ACHN (cell line): Measurements from ENCODE around the gene TRIM23.

Experiments used
- DNase-seq: peaks from one replicate; pipeline ENCODE4 v3.0.0-alpha.2; 2015
- in situ Hi-C: cut with HindIII; loops from 2 replicates; pipeline ENCODE4 v1.10.0; 2017; ENCODE audit warnings: low sequenced_read_pairs, low pct_ligation_motif_present, low pct_unique_long_range_greater_than_20kb

TRIM23 gene

GRCh38 chr5:65577141-65577540 lies 47.0 kb downstream of the TRIM23 start:
- in situ Hi-C loops: no loop called here
- DNase-seq: no peak

GRCh38 chr5:65570598-65571226 lies 53.4 kb downstream of the TRIM23 start:
- DNase-seq: no peak
- in situ Hi-C loops: no loop called here

GRCh38 chr5:65566505-65566904 lies 57.6 kb downstream of the TRIM23 start:
- DNase-seq: no peak
- in situ Hi-C loops: no loop called here

- no peak for DNase-seq
- in situ Hi-C loops: no loop called here
Measured at GRCh38 chr5:65563777-65564176, 60.4 kb downstream of the TRIM23 start.

GRCh38 chr5:65562731-65563701 lies 61.1 kb downstream of the TRIM23 start, which contains the start of the genes CENPK and PPWD1:
CENPK (minus strand) TSS chr5:65563168; CDS start chr5:65554907, 8,261 bp downstream.
PPWD1 (plus strand) TSS chr5:65563296; CDS start chr5:65563311, 15 bp downstream.
- peak; percentile 94 for DNase-seq
- in situ Hi-C loops: no loop called here

GRCh38 chr5:65556718-65557117 lies 67.4 kb downstream of the TRIM23 start:
- DNase-seq: no peak
- in situ Hi-C loops: no loop called here

- in situ Hi-C loops: no loop called here
- no peak for DNase-seq
Measured at GRCh38 chr5:65556181-65556580, 68.0 kb downstream of the TRIM23 start.

- no peak for DNase-seq
- in situ Hi-C loops: no loop called here
Measured at GRCh38 chr5:65555287-65555686, 68.8 kb downstream of the TRIM23 start.

- DNase-seq: no peak
Measured at GRCh38 chr5:65553941-65554340, 70.2 kb downstream of the TRIM23 start.

GRCh38 chr5:65548281-65548680 lies 75.9 kb downstream of the TRIM23 start:
- no peak for DNase-seq
- in situ Hi-C loops: no loop called here

More at GRCh38 chr5:65553941-65554340, 70.2 kb downstream of the TRIM23 start:
- in situ Hi-C loops: no loop called here

- in situ Hi-C loops: no loop called here
Measured at GRCh38 chr5:65546141-65546540, 78.0 kb downstream of the TRIM23 start.

GRCh38 chr5:65544473-65544872 lies 79.7 kb downstream of the TRIM23 start:
- no peak for DNase-seq
- in situ Hi-C loops: no loop called here

More at GRCh38 chr5:65546141-65546540, 78.0 kb downstream of the TRIM23 start:
- DNase-seq: no peak

- no peak for DNase-seq
- in situ Hi-C loops: no loop called here
Measured at GRCh38 chr5:65539827-65540226, 84.3 kb downstream of the TRIM23 start.
